Choroid plexus epithelial cell (primary cell): Measurements from ENCODE around the gene KDM7A.

Source experiments
- DNase-seq: peaks from one replicate; pipeline ENCODE4 v3.0.0-alpha.2; 2010; ENCODE audit warnings: low read depth
- H3K4me3 ChIP-seq: 2 replicates; pipeline ENCODE4 v1.5.1; 2011; ENCODE audit warnings: low read depth, mild to moderate bottlenecking, control low read depth, low read length, moderate library complexity
- CTCF ChIP-seq: conservative IDR thresholded peaks from 2 replicates; pipeline ENCODE4 v1.5.1; 2011; ENCODE audit warnings: low read depth, mild to moderate bottlenecking, control low read depth, inconsistent platforms, low read length, moderate library complexity

Gene KDM7A

GRCh38 chr7:140200061-140200989 lies 23.5 kb upstream of the KDM7A start:
- TF ChIP-seq CTCF, result no peak
- H3K4me3 ChIP-seq, result no peak overlapping the region
- peak; percentile 75 for DNase-seq

GRCh38 chr7:140197938-140198337 lies 21.2 kb upstream of the KDM7A start:
- TF ChIP-seq CTCF, result no peak
- no peak overlapping the region for H3K4me3 ChIP-seq
- DNase-seq, result no peak

- DNase-seq, result no peak
Observed at GRCh38 chr7:140197218-140197890, 20.6 kb upstream of the KDM7A start.

GRCh38 chr7:140196361-140197217 lies 19.8 kb upstream of the KDM7A start:
- no peak overlapping the region for H3K4me3 ChIP-seq
- no peak for TF ChIP-seq CTCF
- DNase-seq, result peak; percentile 83

More at GRCh38 chr7:140197218-140197890, 20.6 kb upstream of the KDM7A start:
- no peak overlapping the region for H3K4me3 ChIP-seq
- no peak for TF ChIP-seq CTCF

- no peak overlapping the region for H3K4me3 ChIP-seq
- TF ChIP-seq CTCF, result no peak
- DNase-seq, result no peak
Observed at GRCh38 chr7:140195859-140196258, 19.1 kb upstream of the KDM7A start.

GRCh38 chr7:140192620-140193019 lies 15.8 kb upstream of the KDM7A start:
- no peak for TF ChIP-seq CTCF
- no peak overlapping the region for H3K4me3 ChIP-seq
- no peak for DNase-seq
